GM19025 (cell line): Measurements from ENCODE around the gene KIZ.

Experiments used
- ATAC-seq: cut with Tn5 transposase; IDR thresholded peaks from one replicate; pipeline ENCODE4 v1.9.1; 2021; ENCODE audit warnings: mild to moderate bottlenecking, low read depth, moderate library complexity; ENCODE audit not compliant: unreplicated experiment

KIZ gene

GRCh38 chr20:21251278-21251677 lies 125.4 kb downstream of the KIZ start:
- no peak for ATAC-seq

- no peak for ATAC-seq
These were observed 131.3 kb downstream of the KIZ start for GRCh38 chr20:21257192-21257591.

GRCh38 chr20:21258411-21258810 lies 132.5 kb downstream of the KIZ start:
- ATAC-seq: no peak

GRCh38 chr20:21259346-21259745 lies 133.5 kb downstream of the KIZ start:
- ATAC-seq: no peak

- no peak for ATAC-seq
These were observed 136.9 kb downstream of the KIZ start for GRCh38 chr20:21262812-21263211.

- no peak for ATAC-seq
These were observed 139.6 kb downstream of the KIZ start for GRCh38 chr20:21265261-21266190.

GRCh38 chr20:21266191-21266536 lies 140.3 kb downstream of the KIZ start:
- no peak for ATAC-seq

GRCh38 chr20:21269772-21270171 lies 143.9 kb downstream of the KIZ start:
- no peak for ATAC-seq

- ATAC-seq: no peak
These were observed 144.9 kb downstream of the KIZ start for GRCh38 chr20:21270806-21271205.

GRCh38 chr20:21272279-21272678 lies 146.4 kb downstream of the KIZ start:
- no peak for ATAC-seq

GRCh38 chr20:21272679-21273078 lies 146.8 kb downstream of the KIZ start:
- no peak for ATAC-seq

GRCh38 chr20:21273755-21274386 lies 148.0 kb downstream of the KIZ start:
- ATAC-seq: no peak

GRCh38 chr20:21278829-21279228 lies 152.9 kb downstream of the KIZ start:
- no peak for ATAC-seq

- no peak for ATAC-seq
These were observed 154.0 kb downstream of the KIZ start for GRCh38 chr20:21279706-21280521.

GRCh38 chr20:21280522-21281016 lies 154.7 kb downstream of the KIZ start:
- no peak for ATAC-seq

- no peak for ATAC-seq
These were observed 160.9 kb downstream of the KIZ start for GRCh38 chr20:21286775-21287174.

- no peak for ATAC-seq
These were observed 162.9 kb downstream of the KIZ start for GRCh38 chr20:21288587-21289370.

GRCh38 chr20:21289651-21290050 lies 163.8 kb downstream of the KIZ start:
- ATAC-seq: no peak

GRCh38 chr20:21291026-21291425 lies 165.1 kb downstream of the KIZ start:
- no peak for ATAC-seq

GRCh38 chr20:21294755-21295154 lies 168.9 kb downstream of the KIZ start:
- no peak for ATAC-seq
